H9 (cell line): ENCODE data around the gene MMP25. TPM values are rescaled to one million over a fixed set of nuclear protein-coding genes. Genes with fewer than 3 reads are reported as not detected.
A peak's percentile ranks its signal among the peaks of the same experiment; 100 is the strongest.
"Not testable (repeated sequence)": the region's sequence is repeated elsewhere in the genome, so short reads cannot be mapped to it uniquely, and the experiment has no call there.

Experiments
- DNase-seq: peaks from one replicate; pipeline ENCODE4 v3.0.0-alpha.2; 2017
- H2AFZ ChIP-seq: one replicate; pipeline ENCODE4 v1.6.1; 2013; ENCODE audit warnings: mild to moderate bottlenecking, low read length, control low read depth, moderate library complexity
- H2AK5ac ChIP-seq: 2 replicates; pipeline ENCODE4 v1.6.1; 2013; ENCODE audit warnings: low read length, control low read depth, mixed read lengths; ENCODE audit not compliant: insufficient read length
- H2BK120ac ChIP-seq: one replicate; pipeline ENCODE4 v1.6.1; 2013; ENCODE audit warnings: low read depth, mild to moderate bottlenecking, low read length, control low read depth, inconsistent platforms; ENCODE audit not compliant: poor library complexity, severe bottlenecking
- H2BK12ac ChIP-seq: 2 replicates; pipeline ENCODE4 v1.6.1; 2013; ENCODE audit warnings: low read length, control low read depth, mixed read lengths, low read depth; ENCODE audit not compliant: insufficient read length
- H2BK15ac ChIP-seq: 2 replicates; pipeline ENCODE4 v1.6.1; 2013; ENCODE audit warnings: low read depth, low read length, control low read depth
- H2BK20ac ChIP-seq: one replicate; pipeline ENCODE4 v1.6.1; 2013; ENCODE audit warnings: low read depth, mild to moderate bottlenecking, low read length, control low read depth, inconsistent platforms; ENCODE audit not compliant: poor library complexity, severe bottlenecking
- H2BK5ac ChIP-seq: 2 replicates; pipeline ENCODE4 v1.6.1; 2013; ENCODE audit warnings: low read length, control low read depth, mixed read lengths; ENCODE audit not compliant: insufficient read length
- H3K14ac ChIP-seq: 2 replicates; pipeline ENCODE4 v1.6.1; 2013; ENCODE audit warnings: low read length, control low read depth; ENCODE audit not compliant: insufficient read depth
- H3K18ac ChIP-seq: 2 replicates; pipeline ENCODE4 v1.6.1; 2013; ENCODE audit warnings: low read depth, mild to moderate bottlenecking, mixed read lengths, low read length, control low read depth; ENCODE audit not compliant: insufficient read length
- H3K23ac ChIP-seq: 2 replicates; pipeline ENCODE4 v1.6.1; 2013; ENCODE audit warnings: low read length, control low read depth, mixed read lengths, low read depth; ENCODE audit not compliant: insufficient read length
- H3K23me2 ChIP-seq: 2 replicates; pipeline ENCODE4 v1.6.1; 2013; ENCODE audit warnings: low read depth, mild to moderate bottlenecking, mixed read lengths, low read length, control low read depth; ENCODE audit not compliant: insufficient read length, poor library complexity, severe bottlenecking
- H3K27ac ChIP-seq: 2 replicates; pipeline ENCODE4 v1.5.1; 2013; ENCODE audit warnings: low read length, control low read depth, mixed read lengths, low read depth; ENCODE audit not compliant: insufficient read length
- H3K27me3 ChIP-seq: 2 replicates; pipeline ENCODE4 v1.6.1; 2013; ENCODE audit warnings: low read length, control low read depth, inconsistent platforms; ENCODE audit not compliant: insufficient read depth
- H3K4ac ChIP-seq: 2 replicates; pipeline ENCODE4 v1.6.1; 2013; ENCODE audit warnings: low read depth, mild to moderate bottlenecking, control low read depth, inconsistent platforms, low read length, moderate library complexity
- H3K4me1 ChIP-seq: 2 replicates; pipeline ENCODE4 v1.6.1; 2013; ENCODE audit warnings: low read length, control low read depth, inconsistent platforms; ENCODE audit not compliant: insufficient read depth
- H3K4me2 ChIP-seq: 2 replicates; pipeline ENCODE4 v1.6.1; 2013; ENCODE audit warnings: low read length, control low read depth, mixed read lengths; ENCODE audit not compliant: insufficient read length, insufficient read depth
- H3K56ac ChIP-seq: 2 replicates; pipeline ENCODE4 v1.6.1; 2013; ENCODE audit warnings: low read depth, mild to moderate bottlenecking, mixed read lengths, low read length, control low read depth; ENCODE audit not compliant: insufficient read length
- H3K79me1 ChIP-seq: 2 replicates; pipeline ENCODE4 v1.6.1; 2013; ENCODE audit warnings: low read depth, mild to moderate bottlenecking, moderate library complexity, low read length, control low read depth, inconsistent platforms; ENCODE audit not compliant: insufficient read depth, poor library complexity, severe bottlenecking
- H3K79me2 ChIP-seq: 2 replicates; pipeline ENCODE4 v1.6.1; 2013; ENCODE audit warnings: low read length, control low read depth, inconsistent platforms; ENCODE audit not compliant: insufficient read depth
- H3K9ac ChIP-seq: 2 replicates; pipeline ENCODE4 v1.6.1; 2013; ENCODE audit warnings: low read length, control low read depth, mixed read lengths; ENCODE audit not compliant: insufficient read length; ENCODE audit errors: extremely low read depth
- H3K9me3 ChIP-seq: one replicate; pipeline ENCODE4 v1.6.1; 2013; ENCODE audit warnings: low read depth, low read length, inconsistent platforms; ENCODE audit not compliant: control insufficient read depth
- H3T11ph ChIP-seq: one replicate; pipeline ENCODE4 v1.6.1; 2013; ENCODE audit warnings: mild to moderate bottlenecking, low read length, control low read depth, inconsistent platforms
- H4K20me1 ChIP-seq: one replicate; pipeline ENCODE4 v1.6.1; 2013; ENCODE audit not compliant: control insufficient read depth, insufficient read length, insufficient read depth
- H4K5ac ChIP-seq: 2 replicates; pipeline ENCODE4 v1.6.1; 2013; ENCODE audit warnings: low read depth, mild to moderate bottlenecking, mixed read lengths, low read length, control low read depth; ENCODE audit not compliant: insufficient read length
- H4K8ac ChIP-seq: replicated peaks from 2 replicates; pipeline ENCODE4 v1.6.1; 2013; ENCODE audit warnings: low read length, control low read depth, mixed read lengths, low read depth; ENCODE audit not compliant: insufficient read length
- H4K91ac ChIP-seq: 2 replicates; pipeline ENCODE4 v1.6.1; 2013; ENCODE audit warnings: low read depth, mild to moderate bottlenecking, moderate library complexity, mixed read lengths, low read length, control low read depth; ENCODE audit not compliant: insufficient read length
- H3K27ac Mint-ChIP-seq, 3 experiments: 2 replicates in 2 of 3; 3 replicates in 1 of 3; pipeline ENCODE4 v1.8.0; 2020 to 2021; ENCODE audit warnings: mixed read lengths in 3 of 3, mild to moderate bottlenecking in 1 of 3, moderate library complexity in 1 of 3
- H3K27me3 Mint-ChIP-seq: 2 replicates; pipeline ENCODE4 v1.8.0; 2021; ENCODE audit warnings: low read depth, mild to moderate bottlenecking, moderate library complexity, mixed read lengths
- H3K36me3 Mint-ChIP-seq, 3 experiments: 2 replicates in 2 of 3; 3 replicates in 1 of 3; pipeline ENCODE4 v1.8.0; 2020 to 2021; ENCODE audit warnings: low read depth in 3 of 3, mixed read lengths in 3 of 3; ENCODE audit not compliant: insufficient read depth in 1 of 3
- H3K4me1 Mint-ChIP-seq, 2 experiments: 2 replicates each; pipeline ENCODE4 v1.8.0; 2020; ENCODE audit warnings: mixed read lengths in 2 of 2
- H3K4me3 Mint-ChIP-seq, 2 experiments: 2 replicates in 1 of 2; 3 replicates in 1 of 2; pipeline ENCODE4 v1.8.0; 2020 to 2021; ENCODE audit warnings: mild to moderate bottlenecking in 2 of 2, mixed read lengths in 2 of 2, moderate library complexity in 1 of 2
- H3K9me3 Mint-ChIP-seq, 2 experiments: 2 replicates in 1 of 2; 3 replicates in 1 of 2; pipeline ENCODE4 v1.8.0; 2020; ENCODE audit warnings: mild to moderate bottlenecking in 2 of 2, mixed read lengths in 2 of 2, moderate library complexity in 1 of 2
- WGBS: extraction: QIAGEN DNeasy Blood & Tissue Kit; methylation state at CpG from one replicate; pipeline ENCODE4 v1.1.7; 2013; ENCODE audit warnings: missing lambda C conversion rate, low lambda C conversion rate, mixed read lengths; ENCODE audit not compliant: insufficient read length; ENCODE audit errors: extremely low coverage; 5-methylcytosine and 5-hydroxymethylcytosine counted together
- total RNA-seq: library from RNA; stranded (reverse); gene quantifications from 2 replicates; pipeline ENCODE4 v1.2.1, GENCODE V29; 2021
- TF ChIP-seq, protein P1 (sequence below): fragments of 200-600 bp; sonication (generic); conservative IDR thresholded peaks from 3 replicates; pipeline ENCODE4 v1.8.0; 2021; ENCODE audit warnings: antibody characterized with exemption, mild to moderate bottlenecking

MMP25 gene
- total RNA-seq, 1 experiment from 2014 or later: 13.5 TPM

DNA sequence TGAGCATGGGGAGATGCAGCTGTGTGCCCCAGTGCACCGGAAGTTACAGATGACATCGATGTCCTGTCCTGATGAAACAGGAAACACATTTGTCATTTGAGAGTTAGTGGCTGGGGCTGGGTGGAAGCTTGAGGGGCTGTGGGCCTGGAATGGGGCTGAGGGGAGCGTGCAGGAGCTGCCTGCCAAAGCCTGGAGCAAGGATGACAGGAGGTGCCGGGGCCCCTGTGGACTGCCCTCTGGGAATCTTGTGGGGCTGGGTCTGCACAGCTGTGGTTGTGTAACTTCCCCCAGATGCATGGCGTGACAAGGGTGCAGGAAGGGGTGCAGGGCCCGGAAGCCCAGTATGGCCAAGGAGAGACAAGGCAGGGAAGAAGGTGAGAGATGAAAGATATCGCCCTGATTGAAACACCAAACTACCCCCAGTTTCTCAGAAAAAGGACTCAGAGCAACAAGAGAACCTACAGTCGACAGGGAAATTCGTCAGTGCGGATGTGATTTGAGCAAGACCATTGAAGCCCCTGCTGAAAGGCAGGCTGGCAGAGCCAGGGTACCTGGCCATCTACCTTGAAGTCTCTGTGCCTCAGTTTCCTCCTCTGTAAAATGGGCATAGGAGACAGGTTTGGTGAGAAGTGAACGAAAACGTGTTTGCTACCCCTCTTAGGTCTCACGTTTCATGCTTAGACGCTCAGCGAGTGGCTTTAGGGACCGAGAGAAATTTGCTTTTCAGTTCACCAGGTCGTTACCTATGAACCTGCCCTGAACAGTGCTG is 8.8 kb downstream of the MMP25 start:
- Mint-ChIP-seq H3K9me3 (no peaks in the 10 kb centered on the region; a peak in 2 of 5 replicates), H3K27ac (no peak overlapping the region; a peak in 1 of 7 replicates)
- H3K4me1 ChIP-seq: no peaks in the 10 kb centered on the region

DNA sequence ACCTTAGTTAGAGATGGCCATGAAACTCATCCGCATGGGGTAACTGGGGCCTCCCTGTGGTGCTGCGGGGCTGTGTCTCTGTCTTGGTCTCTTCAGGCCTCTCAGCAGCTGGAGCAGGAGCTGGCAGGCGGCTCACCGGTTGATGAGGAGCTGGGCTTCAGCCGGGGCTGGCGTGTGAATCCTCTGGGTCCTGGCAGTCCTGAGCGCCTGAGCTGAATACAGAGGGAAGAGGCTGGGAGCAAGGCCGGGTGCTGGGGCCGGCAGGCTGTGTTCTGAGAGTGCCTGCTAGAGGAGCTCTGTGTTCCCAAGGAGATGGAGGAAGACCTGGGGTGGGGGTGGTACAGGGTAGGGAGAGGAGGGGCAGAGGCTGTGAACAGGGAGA is 9.4 kb downstream of the MMP25 start:
- not testable (repeated sequence) for H3K79me2 ChIP-seq, H3K9me3 ChIP-seq, H3K4me2 ChIP-seq, H2AFZ ChIP-seq, H3K18ac ChIP-seq, H3T11ph ChIP-seq, H2BK15ac ChIP-seq, H3K23ac ChIP-seq, H3K9ac ChIP-seq, DNase-seq, H4K91ac ChIP-seq, H4K5ac ChIP-seq, H2BK5ac ChIP-seq, H4K20me1 ChIP-seq, H2AK5ac ChIP-seq, H2BK12ac ChIP-seq, H2BK20ac ChIP-seq, H3K27me3 ChIP-seq, H3K27ac ChIP-seq, H4K8ac ChIP-seq, H3K79me1 ChIP-seq, H3K4me1 ChIP-seq, H3K9me3 Mint-ChIP-seq, H3K4ac ChIP-seq, H3K56ac ChIP-seq, H2BK120ac ChIP-seq, H3K14ac ChIP-seq
- no CpG with 5 or more reads among the region's 9 CpGs for WGBS
- peaks cover 37% of the 10 kb centered on the region for H3K27me3 Mint-ChIP-seq
- H3K4me1 Mint-ChIP-seq: peaks cover 26 to 41% of the 10 kb centered on the region in 2 experiments
- peak overlapping the region in 1 of 2 experiments; percentile 25; a peak in 2 of 5 replicates for H3K4me3 Mint-ChIP-seq
- H3K23me2 ChIP-seq: peaks cover 14% of the 10 kb centered on the region
- H3K36me3 Mint-ChIP-seq: peaks cover 14 to 37% (median 19%) of the 10 kb centered on the region in 3 experiments
- peak overlapping the region in 2 of 3 experiments; percentile 77 to 87; a peak in 2 of 7 replicates for H3K27ac Mint-ChIP-seq

More for the DNA sequence above, 8.8 kb downstream of the MMP25 start:
- Mint-ChIP-seq H3K4me1 (peaks cover 21 to 38% of the 10 kb centered on the region in 2 experiments), H3K36me3 (peaks cover 19 to 43% (median 20%) of the 10 kb centered on the region in 3 experiments), H3K4me3 (peak overlapping the region in 1 of 2 experiments; percentile 25; a peak in 2 of 5 replicates), H3K27me3 (peaks cover 37% of the 10 kb centered on the region)
- Histone ChIP-seq H2BK15ac (no peak overlapping the region), H3K18ac (no peak overlapping the region), H2BK120ac (no peak overlapping the region), H3K4ac (no peak overlapping the region), H3K79me1 (no peaks in the 10 kb centered on the region), H3T11ph (no peak overlapping the region), H2BK12ac (no peak overlapping the region), H4K8ac (no peak overlapping the region), H3K23ac (no peak overlapping the region), H3K56ac (no peak overlapping the region), H3K4me2 (no peak overlapping the region), H3K79me2 (no peaks in the 10 kb centered on the region), H2AFZ (no peak overlapping the region), H4K20me1 (no peaks in the 10 kb centered on the region), H2AK5ac (no peak overlapping the region), H3K27ac (no peak overlapping the region), H3K23me2 (peaks cover 14% of the 10 kb centered on the region), H2BK5ac (no peak overlapping the region), H3K27me3 (peaks cover 2% of the 10 kb centered on the region; the same call in 1 of the 2 replicates), H2BK20ac (no peak overlapping the region), H3K14ac (no peak overlapping the region), H3K9me3 (no peaks in the 10 kb centered on the region), H4K5ac (no peak overlapping the region), H4K91ac (no peak overlapping the region), H3K9ac (no peak overlapping the region)
- DNase-seq: no peak
- TF ChIP-seq, protein P1, sequence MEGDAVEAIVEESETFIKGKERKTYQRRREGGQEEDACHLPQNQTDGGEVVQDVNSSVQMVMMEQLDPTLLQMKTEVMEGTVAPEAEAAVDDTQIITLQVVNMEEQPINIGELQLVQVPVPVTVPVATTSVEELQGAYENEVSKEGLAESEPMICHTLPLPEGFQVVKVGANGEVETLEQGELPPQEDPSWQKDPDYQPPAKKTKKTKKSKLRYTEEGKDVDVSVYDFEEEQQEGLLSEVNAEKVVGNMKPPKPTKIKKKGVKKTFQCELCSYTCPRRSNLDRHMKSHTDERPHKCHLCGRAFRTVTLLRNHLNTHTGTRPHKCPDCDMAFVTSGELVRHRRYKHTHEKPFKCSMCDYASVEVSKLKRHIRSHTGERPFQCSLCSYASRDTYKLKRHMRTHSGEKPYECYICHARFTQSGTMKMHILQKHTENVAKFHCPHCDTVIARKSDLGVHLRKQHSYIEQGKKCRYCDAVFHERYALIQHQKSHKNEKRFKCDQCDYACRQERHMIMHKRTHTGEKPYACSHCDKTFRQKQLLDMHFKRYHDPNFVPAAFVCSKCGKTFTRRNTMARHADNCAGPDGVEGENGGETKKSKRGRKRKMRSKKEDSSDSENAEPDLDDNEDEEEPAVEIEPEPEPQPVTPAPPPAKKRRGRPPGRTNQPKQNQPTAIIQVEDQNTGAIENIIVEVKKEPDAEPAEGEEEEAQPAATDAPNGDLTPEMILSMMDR: no peak
- no CpG with 5 or more reads among the region's 17 CpGs for WGBS
